Memory B cell (primary cell): ENCODE results near the gene CORO2B.
"Not testable (repeated sequence)": the region's sequence is repeated elsewhere in the genome, so short reads cannot be mapped to it uniquely, and the experiment has no call there.

Source experiments
- ATAC-seq: fragments of 150-1000 bp; cut with Tn5 transposase; 2 replicates; pipeline ENCODE4 v1.10.0; 2021; ENCODE audit warnings: low read depth, mild to moderate bottlenecking, moderate library complexity
- DNase-seq, 2 donors: peaks; one replicate each; pipeline ENCODE4 v3.0.0; 2022; ENCODE audit warnings: low spot score in 2 of 2
- H3K27ac Mint-ChIP-seq: one replicate; pipeline ENCODE4 v1.8.0; 2022; ENCODE audit warnings: mild to moderate bottlenecking, moderate library complexity, mixed read lengths
- H3K27me3 Mint-ChIP-seq: one replicate; pipeline ENCODE4 v1.8.0; 2022; ENCODE audit warnings: mixed read lengths
- H3K36me3 Mint-ChIP-seq: one replicate; pipeline ENCODE4 v1.8.0; 2022; ENCODE audit warnings: mild to moderate bottlenecking, mixed read lengths
- H3K4me1 Mint-ChIP-seq: one replicate; pipeline ENCODE4 v1.8.0; 2022; ENCODE audit warnings: mixed read lengths
- H3K4me3 Mint-ChIP-seq: one replicate; pipeline ENCODE4 v1.8.0; 2022; ENCODE audit warnings: mild to moderate bottlenecking, moderate library complexity, mixed read lengths
- H3K9me3 Mint-ChIP-seq: one replicate; pipeline ENCODE4 v1.8.0; 2022; ENCODE audit warnings: mixed read lengths

Gene CORO2B

DNA sequence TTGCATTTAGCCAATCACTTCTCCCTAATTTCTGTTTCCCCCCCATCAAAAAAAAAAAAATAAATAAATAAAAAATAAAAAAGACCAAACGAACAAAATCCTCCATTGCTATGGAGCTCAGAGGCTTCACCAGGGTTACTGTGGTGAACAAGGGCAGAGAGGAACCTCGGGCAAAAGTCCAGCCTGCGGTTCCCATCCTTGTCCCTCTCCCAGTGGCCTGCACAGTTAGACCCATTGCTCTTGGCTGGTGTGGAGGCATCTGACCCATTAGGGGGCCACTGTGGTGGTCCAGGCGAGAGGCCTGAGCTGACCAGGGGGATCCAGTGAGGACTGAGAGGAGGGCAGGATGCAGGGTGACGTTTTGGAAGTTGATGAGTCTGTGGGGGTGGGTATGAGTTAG, 18.8 kb downstream of the CORO2B start:
- Mint-ChIP-seq H3K36me3 (no peaks in the 10 kb centered on the region), H3K27me3 (peaks cover 13% of the 10 kb centered on the region), H3K9me3 (no peaks in the 10 kb centered on the region), H3K27ac (no peak overlapping the region), H3K4me1 (peaks cover 10% of the 10 kb centered on the region), H3K4me3 (no peak overlapping the region)
- no peak for ATAC-seq
- no peak for DNase-seq

DNA sequence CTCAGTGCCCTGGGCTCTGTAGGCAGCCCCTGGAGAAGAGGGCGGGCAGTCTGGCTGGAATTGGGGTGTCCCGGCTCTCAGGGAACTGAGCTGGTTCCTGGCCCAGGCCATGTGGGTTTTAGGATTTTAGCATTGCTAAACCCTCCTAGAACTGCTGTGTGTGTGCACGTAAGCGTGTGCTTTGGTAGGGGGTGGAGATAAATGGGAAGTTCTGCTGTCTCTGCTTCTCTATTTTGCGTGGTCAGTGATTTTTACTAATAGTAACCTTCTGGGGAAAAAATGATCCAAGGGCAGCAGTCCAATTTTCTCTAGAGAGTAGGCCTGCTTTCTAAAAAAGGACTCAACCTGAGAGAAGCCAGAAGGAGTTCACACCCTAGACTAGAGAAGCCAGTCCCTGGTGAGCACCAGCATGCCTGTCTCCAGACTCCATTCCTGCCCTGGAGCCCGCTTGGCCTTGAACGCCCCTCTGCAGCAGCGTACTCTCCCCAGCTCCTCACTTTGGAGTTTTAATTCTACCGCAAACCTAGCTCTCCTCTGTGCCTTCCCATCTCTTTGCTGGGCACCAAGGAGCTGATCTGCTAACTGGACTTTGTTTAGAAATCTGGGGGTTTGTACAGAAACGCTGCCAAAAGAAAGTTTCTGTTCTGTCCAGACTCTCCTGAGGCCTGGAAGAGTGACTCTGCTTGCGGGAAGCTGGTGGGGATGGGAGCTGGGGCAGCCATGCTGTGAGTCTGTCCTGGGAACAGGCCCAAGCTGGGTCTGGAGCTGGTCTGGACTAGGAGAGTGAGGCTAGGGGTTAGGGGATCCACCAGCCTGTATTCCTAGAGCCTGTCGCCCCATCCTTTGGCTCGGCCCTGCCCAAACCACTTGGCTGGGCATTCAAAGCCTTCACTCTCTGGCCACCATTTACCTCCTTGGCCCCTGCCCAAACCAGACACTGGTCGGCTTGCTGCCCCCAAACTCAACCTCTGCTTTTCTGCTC, 19.7 kb downstream of the CORO2B start:
- Mint-ChIP-seq H3K4me1 (peaks cover 10% of the 10 kb centered on the region), H3K36me3 (no peaks in the 10 kb centered on the region), H3K4me3 (no peak overlapping the region), H3K27ac (no peak overlapping the region), H3K27me3 (peaks cover 13% of the 10 kb centered on the region), H3K9me3 (no peaks in the 10 kb centered on the region)
- no peak for DNase-seq
- no peak for ATAC-seq

DNA sequence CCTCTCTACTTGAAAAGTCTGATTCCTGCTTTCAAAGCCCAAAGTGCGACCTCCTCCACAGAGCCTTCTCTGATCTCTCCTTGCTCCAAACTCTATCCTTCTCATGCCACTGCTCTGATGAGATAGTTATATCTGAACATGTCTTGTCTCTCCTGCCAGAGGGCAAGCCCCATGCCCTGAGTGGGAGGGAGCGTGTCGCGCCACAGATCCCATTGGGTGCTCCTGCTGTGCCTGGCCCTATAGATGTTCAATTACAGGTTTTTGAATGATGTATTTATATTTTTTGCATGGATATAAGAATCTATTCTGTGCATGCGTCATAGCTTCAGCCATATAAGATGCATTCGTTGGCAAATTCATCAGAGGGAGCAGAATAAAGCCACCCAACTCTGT, 20.4 kb downstream of the CORO2B start:
- Mint-ChIP-seq H3K4me1 (peaks cover 6% of the 10 kb centered on the region), H3K4me3 (no peak overlapping the region), H3K36me3 (no peaks in the 10 kb centered on the region), H3K27me3 (peaks cover 9% of the 10 kb centered on the region), H3K27ac (no peak overlapping the region), H3K9me3 (no peaks in the 10 kb centered on the region)
- ATAC-seq (no peak), DNase-seq (no peak)

DNA sequence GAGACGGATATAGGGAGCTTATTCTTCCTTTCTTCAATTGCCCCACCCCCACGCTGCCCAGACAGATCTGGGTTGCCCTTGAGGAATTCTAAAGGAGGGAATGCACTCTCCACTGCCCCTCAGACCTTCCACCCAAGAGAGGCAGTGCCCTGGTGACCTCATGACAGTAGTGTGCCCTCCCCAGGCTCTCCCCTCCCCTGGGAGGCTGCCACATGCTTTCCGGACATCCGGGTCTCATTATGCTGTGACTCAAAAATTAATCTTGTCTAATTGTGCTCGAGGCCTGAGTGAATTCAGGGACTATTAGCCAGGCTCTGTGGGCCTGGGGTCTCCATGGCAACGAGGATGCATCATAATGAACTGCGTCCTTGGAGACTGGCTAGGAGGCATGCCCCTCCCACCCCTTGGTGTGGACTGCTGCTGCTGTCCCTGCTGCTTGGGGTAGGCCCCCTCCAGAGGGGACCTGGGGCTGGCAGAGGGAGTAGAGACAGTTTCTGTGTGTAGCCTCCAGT, 20.8 kb downstream of the CORO2B start:
- no peak overlapping the region for H3K4me3 Mint-ChIP-seq
- H3K27me3 Mint-ChIP-seq = peaks cover 9% of the 10 kb centered on the region
- H3K9me3 Mint-ChIP-seq = no peaks in the 10 kb centered on the region
- H3K36me3 Mint-ChIP-seq = no peaks in the 10 kb centered on the region
- peaks cover 6% of the 10 kb centered on the region for H3K4me1 Mint-ChIP-seq
- H3K27ac Mint-ChIP-seq = no peak overlapping the region
- ATAC-seq (no peak), DNase-seq (no peak)

DNA sequence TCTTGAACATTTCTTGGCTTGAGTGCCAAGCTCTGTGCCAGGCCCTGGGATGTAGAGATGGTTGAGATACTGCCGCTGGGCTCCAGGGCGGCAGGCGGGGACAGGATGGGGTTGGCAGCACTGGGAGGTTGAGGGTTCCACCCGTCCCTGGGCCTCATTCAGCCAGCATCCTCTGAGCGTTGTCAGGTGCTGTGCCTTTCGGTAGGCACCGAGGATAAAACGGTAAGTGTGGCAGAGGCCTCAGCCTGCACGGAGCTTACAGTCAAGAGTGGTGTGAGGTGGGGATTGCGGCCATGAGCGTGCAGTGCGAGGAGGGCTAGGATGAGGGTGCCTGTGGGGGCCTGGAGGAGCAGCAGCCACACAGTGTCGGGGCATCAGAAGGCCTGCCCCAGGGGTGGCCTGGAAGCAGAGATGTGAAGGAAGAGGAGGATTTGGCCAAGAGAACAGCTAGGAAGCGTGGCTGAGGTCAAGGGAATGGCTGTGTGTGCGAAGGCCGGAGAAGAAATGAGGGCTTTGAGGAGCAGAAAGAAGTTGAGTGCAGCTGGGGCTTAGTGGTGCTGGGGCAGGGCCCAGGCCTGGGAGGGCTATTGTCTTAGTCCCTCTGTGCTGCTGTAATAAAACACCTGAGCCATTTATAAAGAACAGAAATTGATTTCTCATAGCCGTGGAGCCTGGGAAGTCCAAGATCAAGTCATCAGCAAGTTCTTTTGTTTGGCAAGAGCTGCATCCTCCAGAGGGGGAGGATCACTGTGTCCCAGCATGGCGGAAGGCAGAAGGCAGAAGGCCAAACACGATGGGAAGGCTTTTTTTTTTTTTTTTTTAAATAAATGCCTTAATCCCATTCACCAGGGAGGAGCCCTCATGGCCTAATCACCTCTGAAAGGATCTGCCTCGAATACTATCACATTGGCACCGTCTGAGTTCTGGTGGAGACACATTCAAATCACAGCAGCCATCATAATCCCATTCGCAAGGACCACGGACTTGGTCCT, 22.7 kb downstream of the CORO2B start:
- H3K27ac Mint-ChIP-seq = no peak overlapping the region
- H3K9me3 Mint-ChIP-seq = peaks cover 1% of the 10 kb centered on the region
- ATAC-seq (no peak), DNase-seq (no peak)
- H3K27me3 Mint-ChIP-seq = peaks cover 7% of the 10 kb centered on the region
- peaks cover 6% of the 10 kb centered on the region for H3K4me1 Mint-ChIP-seq
- H3K36me3 Mint-ChIP-seq = peaks cover 2% of the 10 kb centered on the region
- no peak overlapping the region for H3K4me3 Mint-ChIP-seq

DNA sequence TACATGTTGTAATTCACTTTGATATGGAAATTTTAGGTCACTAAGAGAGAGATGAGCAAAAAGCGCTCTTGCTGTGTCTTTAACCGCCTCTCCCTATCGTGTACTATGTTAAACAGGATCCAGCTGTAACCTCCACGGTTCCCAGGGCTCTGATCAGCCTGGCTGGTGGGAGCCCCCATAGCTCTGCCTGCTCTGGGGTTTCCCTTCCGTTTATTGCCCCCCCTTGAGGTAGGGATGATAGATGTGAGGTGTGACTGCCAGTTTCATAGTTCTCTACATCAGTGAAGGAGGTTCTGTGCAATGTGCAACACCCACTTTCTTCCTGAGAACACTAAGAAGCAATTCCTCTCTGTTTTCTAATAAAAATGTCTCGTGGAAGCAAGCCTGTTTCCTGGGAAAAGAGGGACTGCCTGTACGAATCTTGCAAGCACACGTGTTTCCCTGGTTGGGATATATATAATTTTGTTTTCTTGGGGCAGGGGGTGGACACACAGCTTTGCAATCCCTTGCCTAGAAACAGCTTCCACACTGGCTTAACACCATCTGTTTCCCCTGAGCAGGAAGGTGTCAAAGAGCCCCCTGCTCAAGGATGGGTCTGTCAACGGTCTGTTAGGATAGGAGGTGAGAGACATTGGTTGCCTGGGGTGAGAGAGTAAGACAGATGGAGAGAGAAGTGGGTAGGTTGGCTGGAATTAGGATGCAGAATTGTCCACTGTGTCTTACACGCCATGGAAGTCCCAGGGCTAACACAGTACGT, 23.8 kb downstream of the CORO2B start:
- peaks cover 5% of the 10 kb centered on the region for H3K4me1 Mint-ChIP-seq
- DNase-seq (no peak), ATAC-seq (no peak)
- H3K36me3 Mint-ChIP-seq = peaks cover 2% of the 10 kb centered on the region
- peaks cover 7% of the 10 kb centered on the region for H3K27me3 Mint-ChIP-seq
- no peak overlapping the region for H3K27ac Mint-ChIP-seq
- H3K4me3 Mint-ChIP-seq = no peak overlapping the region
- H3K9me3 Mint-ChIP-seq = peaks cover 1% of the 10 kb centered on the region

DNA sequence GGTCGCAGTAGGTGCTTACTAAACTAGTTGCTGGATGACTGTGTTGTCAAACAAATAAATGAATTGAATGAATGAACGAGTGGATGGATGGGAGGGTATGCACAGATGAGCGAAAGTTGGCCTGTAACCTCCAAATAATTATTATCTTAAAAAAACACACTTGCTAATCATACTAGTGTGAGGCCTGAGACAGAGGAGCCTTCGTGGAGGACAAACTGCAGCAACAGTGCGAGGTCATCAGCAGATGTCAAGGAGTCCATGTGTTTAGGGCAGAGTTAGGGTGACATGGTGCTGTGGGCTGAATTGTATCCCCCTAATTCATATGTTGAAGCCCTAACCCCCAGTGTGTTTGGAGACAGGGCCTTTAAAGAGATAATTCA, 24.4 kb downstream of the CORO2B start:
- H3K36me3 Mint-ChIP-seq = peaks cover 2% of the 10 kb centered on the region
- no peak overlapping the region for H3K27ac Mint-ChIP-seq
- H3K4me1 Mint-ChIP-seq = peaks cover 2% of the 10 kb centered on the region
- no peak for DNase-seq
- ATAC-seq = no peak
- no peak overlapping the region for H3K4me3 Mint-ChIP-seq
- peaks cover 1% of the 10 kb centered on the region for H3K9me3 Mint-ChIP-seq
- H3K27me3 Mint-ChIP-seq = peaks cover 6% of the 10 kb centered on the region

DNA sequence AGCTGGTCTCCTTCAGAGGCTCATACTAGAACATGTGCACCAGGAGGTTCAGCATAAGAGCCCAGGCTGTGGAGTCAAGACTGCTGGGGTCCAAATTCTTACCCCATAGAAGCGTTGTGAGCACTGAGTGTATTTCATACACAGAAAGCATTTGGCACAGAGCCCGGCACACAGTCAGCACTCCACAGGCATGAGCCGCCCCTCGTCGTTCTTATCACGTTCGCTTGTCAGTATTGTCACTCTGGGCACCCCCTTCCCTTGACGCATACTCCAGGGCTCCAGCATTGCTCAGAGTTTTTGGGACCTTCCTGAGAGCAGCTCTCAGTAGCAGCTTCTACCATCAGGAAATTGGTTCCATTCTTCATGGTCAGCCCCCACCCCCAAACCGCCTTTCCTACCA, 25.2 kb downstream of the CORO2B start:
- Mint-ChIP-seq H3K4me3 (no peak overlapping the region), H3K4me1 (peaks cover 2% of the 10 kb centered on the region), H3K36me3 (peaks cover 2% of the 10 kb centered on the region), H3K9me3 (peaks cover 1% of the 10 kb centered on the region), H3K27ac (no peak overlapping the region), H3K27me3 (peaks cover 9% of the 10 kb centered on the region)
- DNase-seq (no peak), ATAC-seq (no peak)

DNA sequence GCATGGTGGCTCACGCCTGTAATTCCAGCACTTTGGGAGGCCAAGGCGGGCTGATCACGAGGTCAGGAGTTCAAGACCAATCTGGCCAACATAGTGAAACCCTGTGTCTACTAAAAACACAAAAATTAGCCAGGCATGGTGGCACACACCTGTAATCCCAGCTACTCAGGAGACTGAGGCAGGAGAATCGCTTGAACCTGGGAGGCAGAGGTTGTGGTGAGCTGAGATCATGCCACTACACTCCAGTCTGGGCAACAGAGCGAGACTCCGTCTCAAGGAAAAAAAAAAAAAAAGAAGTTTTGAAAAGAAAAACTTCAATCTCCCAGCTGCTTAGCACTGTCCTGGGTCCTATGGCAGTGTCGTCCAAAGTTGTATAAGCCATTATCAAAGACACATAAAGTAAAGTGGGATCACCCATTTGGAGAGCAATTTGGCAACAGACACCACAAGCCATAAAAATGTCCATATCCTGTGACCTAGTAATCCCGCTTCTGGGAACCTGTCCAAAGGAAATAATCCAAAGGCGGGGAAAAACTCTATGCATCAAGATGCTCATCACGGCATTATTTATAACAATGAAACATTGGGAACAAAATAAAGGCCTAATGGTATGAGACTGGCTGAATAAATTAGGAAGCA, 26.2 kb downstream of the CORO2B start:
- not testable (repeated sequence) for DNase-seq, H3K9me3 Mint-ChIP-seq, ATAC-seq, H3K36me3 Mint-ChIP-seq, H3K27ac Mint-ChIP-seq, H3K4me3 Mint-ChIP-seq, H3K4me1 Mint-ChIP-seq
- peaks cover 10% of the 10 kb centered on the region for H3K27me3 Mint-ChIP-seq

DNA sequence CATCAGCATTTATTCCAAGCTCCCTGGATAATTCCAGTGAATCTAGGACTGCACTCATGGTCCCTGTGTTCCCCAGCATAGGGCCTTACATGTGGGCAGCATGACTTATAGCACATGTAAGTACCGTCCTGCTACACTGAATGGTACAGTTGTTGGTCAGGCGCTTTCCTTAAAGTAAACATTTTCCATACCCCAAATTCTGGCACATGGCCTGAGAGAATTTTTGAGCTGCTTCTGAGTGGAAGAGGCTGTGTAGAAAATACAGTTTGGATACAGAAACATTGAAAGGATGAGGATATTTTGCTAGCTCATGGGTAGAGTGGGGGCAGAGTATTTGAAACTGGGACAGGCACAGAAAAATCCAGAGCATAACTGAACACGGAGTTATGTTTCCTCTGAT, 27.6 kb downstream of the CORO2B start:
- Mint-ChIP-seq H3K9me3 (peaks cover 1% of the 10 kb centered on the region), H3K4me1 (no peaks in the 10 kb centered on the region), H3K27me3 (peaks cover 9% of the 10 kb centered on the region), H3K4me3 (no peak overlapping the region), H3K27ac (no peak overlapping the region), H3K36me3 (peaks cover 2% of the 10 kb centered on the region)
- DNase-seq = no peak
- no peak for ATAC-seq

DNA sequence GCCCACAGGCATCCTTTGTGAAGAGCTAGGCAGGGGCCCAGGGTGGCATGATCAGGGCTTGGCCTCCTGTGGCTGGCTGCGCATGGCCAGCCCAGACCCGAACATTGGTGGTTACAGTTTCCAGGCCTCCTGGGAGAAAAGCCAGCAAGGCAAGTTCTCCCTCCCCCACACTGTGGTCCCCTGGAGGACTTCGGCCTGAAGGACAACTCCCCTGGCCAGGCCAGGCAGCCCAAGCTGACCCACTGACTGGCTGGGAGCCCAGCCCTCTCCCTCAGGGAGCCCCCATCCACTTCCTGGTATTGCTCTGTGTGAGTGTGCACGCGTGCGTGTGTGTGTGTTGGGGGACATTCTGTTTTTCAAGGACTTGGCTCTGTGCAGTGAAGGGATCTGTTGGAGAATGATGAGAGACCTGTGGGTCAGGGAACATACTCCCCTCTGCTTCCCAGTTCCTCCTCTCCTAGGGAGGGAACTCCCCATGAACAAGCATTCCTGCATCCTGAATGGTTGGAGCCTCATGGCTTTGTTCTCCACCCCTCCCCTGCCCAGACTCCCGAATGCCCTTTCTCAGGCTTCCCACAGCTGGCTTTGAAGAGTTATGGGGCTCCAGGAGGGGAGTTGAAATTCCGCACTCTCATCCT, 29.5 kb downstream of the CORO2B start:
- H3K4me1 Mint-ChIP-seq = no peaks in the 10 kb centered on the region
- H3K27ac Mint-ChIP-seq = no peak overlapping the region
- no peak overlapping the region for H3K4me3 Mint-ChIP-seq
- DNase-seq = no peak
- H3K36me3 Mint-ChIP-seq = peaks cover 2% of the 10 kb centered on the region
- H3K27me3 Mint-ChIP-seq = peaks cover 8% of the 10 kb centered on the region
- ATAC-seq = no peak
- H3K9me3 Mint-ChIP-seq = peaks cover 1% of the 10 kb centered on the region

DNA sequence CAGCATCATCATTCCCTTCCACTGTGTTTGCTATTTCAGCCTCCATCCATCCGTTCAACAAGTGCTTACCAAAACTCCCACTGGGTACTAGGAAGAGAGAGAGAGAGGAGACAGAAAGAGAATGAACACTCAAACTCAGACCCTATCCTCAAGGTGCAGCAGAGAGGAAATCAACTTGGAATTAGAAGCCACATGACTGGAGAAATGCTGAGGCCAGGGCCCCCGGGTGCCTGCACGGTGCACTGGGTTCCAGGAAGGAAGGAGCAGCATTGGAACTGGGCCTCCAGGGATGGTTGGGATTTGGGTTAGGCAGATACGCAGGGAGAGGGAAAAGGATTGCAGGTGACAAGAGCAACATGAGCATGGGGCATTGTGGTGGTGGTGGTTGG, 30.0 kb downstream of the CORO2B start:
- Mint-ChIP-seq H3K9me3 (peaks cover 1% of the 10 kb centered on the region), H3K27me3 (peaks cover 8% of the 10 kb centered on the region), H3K27ac (no peak overlapping the region), H3K4me1 (no peaks in the 10 kb centered on the region), H3K36me3 (peaks cover 2% of the 10 kb centered on the region), H3K4me3 (no peak overlapping the region)
- DNase-seq (no peak), ATAC-seq (no peak)

DNA sequence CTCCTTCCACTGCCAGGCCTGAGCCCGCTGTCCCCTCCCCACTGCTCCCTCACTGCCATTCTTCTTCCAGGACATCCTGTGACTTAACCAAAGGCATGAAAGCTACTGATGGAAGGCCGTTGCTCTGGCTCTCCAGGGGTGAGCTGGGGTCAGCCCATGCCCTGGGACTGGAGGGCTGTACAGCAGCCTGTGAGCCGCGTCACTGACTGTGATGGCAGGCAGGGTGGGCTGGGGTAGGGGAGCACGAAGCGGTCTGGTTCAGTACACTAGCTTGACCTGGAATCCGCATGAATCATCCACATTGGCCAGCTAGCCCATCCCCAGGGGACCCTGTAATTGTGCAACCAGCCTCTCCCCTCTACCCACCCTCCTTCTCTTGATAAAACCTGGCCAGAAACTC, 30.8 kb downstream of the CORO2B start:
- Mint-ChIP-seq H3K36me3 (peaks cover 2% of the 10 kb centered on the region), H3K27ac (no peak overlapping the region), H3K4me1 (no peaks in the 10 kb centered on the region), H3K27me3 (peaks cover 8% of the 10 kb centered on the region), H3K9me3 (peaks cover 1% of the 10 kb centered on the region), H3K4me3 (no peak overlapping the region)
- no peak for ATAC-seq
- DNase-seq = no peak
